Left lung (tissue), 10 donors: Measurements from ENCODE around the gene SEZ6L2. TPM values are rescaled to one million over a fixed set of nuclear protein-coding genes. Genes with fewer than 3 reads are reported as not detected.
"Not testable (repeated sequence)": the region's sequence is repeated elsewhere in the genome, so short reads cannot be mapped to it uniquely, and the experiment has no call there.

ENCODE experiments used
- ATAC-seq: fragments of 200-7000 bp; cut with Tn5 transposase; one replicate; pipeline ENCODE4 v1.9.1; 2020; ENCODE audit warnings: moderate library complexity
- DNase-seq, 4 donors: peaks; one replicate each; pipeline ENCODE4 v3.0.0-alpha.2; 2013 to 2020
- H3K27ac ChIP-seq, 2 donors: fragments of 200-600 bp; sonication (generic) in 1 of 2; one replicate each; pipeline versions ENCODE4 v1.5.0 to v1.8.0; 2020 to 2021
- H3K27me3 ChIP-seq, 2 donors: fragments of 200-600 bp; sonication (generic) in 1 of 2; one replicate each; pipeline versions ENCODE4 v1.5.0 to v1.8.0; 2020 to 2021
- H3K36me3 ChIP-seq, 2 donors: fragments of 200-600 bp; sonication (generic) in 1 of 2; one replicate each; pipeline versions ENCODE4 v1.5.0 to v1.8.0; 2020 to 2021
- H3K4me1 ChIP-seq, 2 donors: fragments of 200-600 bp; one replicate each; pipeline ENCODE4 v1.8.0; 2021
- H3K4me3 ChIP-seq, 2 donors: fragments of 200-600 bp; sonication (generic) in 1 of 2; one replicate each; pipeline versions ENCODE4 v1.5.0 to v1.8.0; 2020 to 2021; ENCODE audit warnings: mild to moderate bottlenecking in 1 of 2
- H3K9me3 ChIP-seq, 2 donors: fragments of 200-600 bp; sonication (generic) in 1 of 2; one replicate each; pipeline versions ENCODE4 v1.5.0 to v1.8.0; 2020 to 2021
- CTCF ChIP-seq, 2 donors: fragments of 200-600 bp; sonication (generic) in 1 of 2; IDR thresholded peaks; one replicate each; pipeline versions ENCODE4 v1.5.0 to v1.8.0; 2021; ENCODE audit warnings: antibody characterized with exemption in 2 of 2
- intact Hi-C, 2 donors: fragments of 100-400 bp; cut with DNase I; formaldehyde crosslinking; loops; one replicate each; pipeline versions ENCODE4 v1.11.2 to v1.14.2; 2022
- polyA plus RNA-seq, 6 donors: library from polyadenylated mRNA; unstranded; fragments of 120-200 nt; gene quantifications; one replicate each; pipeline ENCODE4 v1.2.1, GENCODE V29; 2013; ENCODE audit not compliant: insufficient read length in 6 of 6
- total RNA-seq, 2 donors: library from RNA; stranded (reverse); fragmentation: NEBNext Ultra II Directional; extraction: Animal tissue kit (Norgen Biotek cat#: 25700); gene quantifications; one replicate each; pipeline ENCODE4 v1.2.1, GENCODE V29; 2021
- donor health status: DM: no; HTN: yes; CAD: no.
- donor health status: DM: no; HTN: no; CAD: no.

SEZ6L2 gene
- total and polyA plus RNA-seq, 8 donors = 4.9 to 30.2 (median 5.8) TPM

GRCh38 chr16:29893553-29893952 is 5.8 kb downstream of the SEZ6L2 start:
- H3K4me1 ChIP-seq = peaks cover 0 to 6% of the 10 kb centered on the region in 2 donors
- intact Hi-C loops = no loop called here
- no peaks in the 10 kb centered on the region for H3K9me3 ChIP-seq
- TF ChIP-seq CTCF (IDR thresholded peaks at IDR 0.05) = no peak
- peaks cover 0 to 31% of the 10 kb centered on the region in 2 donors for H3K27me3 ChIP-seq
- ATAC-seq (no peak), DNase-seq (no peak)
- H3K27ac ChIP-seq = no peak overlapping the region
- H3K4me3 ChIP-seq = no peak overlapping the region
- no peaks in the 10 kb centered on the region for H3K36me3 ChIP-seq

GRCh38 chr16:29892458-29892813 is 6.9 kb downstream of the SEZ6L2 start:
- H3K36me3 ChIP-seq = no peaks in the 10 kb centered on the region
- no peak for ATAC-seq

GRCh38 chr16:29891525-29892457 is 7.6 kb downstream of the SEZ6L2 start:
- TF ChIP-seq CTCF (IDR thresholded peaks at IDR 0.05) = no peak
- H3K4me1 ChIP-seq = peaks cover 0 to 6% of the 10 kb centered on the region in 2 donors
- ATAC-seq (peak; percentile 83), DNase-seq (no peak)
- intact Hi-C loops = no loop called here
- H3K27me3 ChIP-seq = peaks cover 0 to 14% of the 10 kb centered on the region in 2 donors
- H3K4me3 ChIP-seq = no peak overlapping the region
- no peaks in the 10 kb centered on the region for H3K9me3 ChIP-seq
- no peaks in the 10 kb centered on the region for H3K36me3 ChIP-seq
- no peak overlapping the region for H3K27ac ChIP-seq

More at GRCh38 chr16:29892458-29892813, 6.9 kb downstream of the SEZ6L2 start:
- Histone ChIP-seq H3K27ac (no peak overlapping the region), H3K4me1 (peaks cover 0 to 6% of the 10 kb centered on the region in 2 donors), H3K4me3 (no peak overlapping the region), H3K9me3 (no peaks in the 10 kb centered on the region), H3K27me3 (peaks cover 0 to 20% of the 10 kb centered on the region in 2 donors)
- intact Hi-C loops = no loop called here
- no peak for DNase-seq
- TF ChIP-seq CTCF (IDR thresholded peaks at IDR 0.05) = no peak

GRCh38 chr16:29889372-29889771 is 10.0 kb downstream of the SEZ6L2 start:
- H3K4me1 ChIP-seq, H3K27ac ChIP-seq, ATAC-seq, H3K27me3 ChIP-seq, H3K36me3 ChIP-seq, H3K9me3 ChIP-seq, H3K4me3 ChIP-seq, DNase-seq, intact Hi-C loops: not testable (repeated sequence)

- DNase-seq (no peak), ATAC-seq (no peak)
- H3K36me3 ChIP-seq = no peaks in the 10 kb centered on the region
- H3K4me1 ChIP-seq = no peaks in the 10 kb centered on the region
- no peak for TF ChIP-seq CTCF (IDR thresholded peaks at IDR 0.05)
- H3K27ac ChIP-seq = no peak overlapping the region
- no peak overlapping the region for H3K4me3 ChIP-seq
- intact Hi-C loops = no loop called here
- no peaks in the 10 kb centered on the region for H3K9me3 ChIP-seq
- peaks cover 0 to 20% of the 10 kb centered on the region in 2 donors for H3K27me3 ChIP-seq
These were observed 15.4 kb downstream of the SEZ6L2 start for GRCh38 chr16:29883987-29884386.
